GM21360 (cell line): ENCODE measurements around the gene DOCK1.

Experiments used
- ATAC-seq: cut with Tn5 transposase; IDR thresholded peaks from one replicate; pipeline ENCODE4 v1.9.1; 2021; ENCODE audit warnings: mild to moderate bottlenecking, moderate library complexity; ENCODE audit not compliant: unreplicated experiment

The DOCK1 gene

DNA sequence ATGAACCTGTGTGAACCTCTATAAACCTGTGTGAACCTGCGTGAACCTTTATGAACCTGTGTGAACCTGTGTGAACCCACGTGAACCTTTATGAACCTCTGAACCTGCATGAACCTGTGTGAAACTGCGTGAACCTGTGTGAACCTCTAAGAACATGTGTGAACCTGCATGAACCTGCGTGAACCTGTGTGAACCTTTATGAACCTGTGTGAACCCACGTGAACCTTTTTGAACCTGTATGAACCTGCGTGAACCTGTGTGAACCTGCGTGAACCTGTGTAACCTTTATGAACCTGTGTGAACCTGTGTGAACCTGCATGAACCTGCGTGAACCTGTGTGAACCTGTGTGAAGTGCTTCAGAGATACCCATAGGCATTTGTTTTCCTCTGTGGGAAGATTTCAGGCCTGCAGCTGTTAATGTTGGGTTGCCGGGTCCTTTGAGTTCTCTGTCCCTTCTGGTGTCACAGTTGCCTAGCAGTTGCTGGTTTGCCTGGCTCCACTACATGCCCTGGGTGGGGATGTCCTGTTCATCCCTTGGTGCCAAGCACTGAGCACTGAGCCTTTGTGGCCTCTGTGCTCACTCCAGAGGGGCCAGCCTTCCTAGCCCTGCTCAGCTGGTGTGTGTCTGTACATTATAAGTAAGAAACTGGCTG, 97.9 kb downstream of the DOCK1 start:
- ATAC-seq: no peak

DNA sequence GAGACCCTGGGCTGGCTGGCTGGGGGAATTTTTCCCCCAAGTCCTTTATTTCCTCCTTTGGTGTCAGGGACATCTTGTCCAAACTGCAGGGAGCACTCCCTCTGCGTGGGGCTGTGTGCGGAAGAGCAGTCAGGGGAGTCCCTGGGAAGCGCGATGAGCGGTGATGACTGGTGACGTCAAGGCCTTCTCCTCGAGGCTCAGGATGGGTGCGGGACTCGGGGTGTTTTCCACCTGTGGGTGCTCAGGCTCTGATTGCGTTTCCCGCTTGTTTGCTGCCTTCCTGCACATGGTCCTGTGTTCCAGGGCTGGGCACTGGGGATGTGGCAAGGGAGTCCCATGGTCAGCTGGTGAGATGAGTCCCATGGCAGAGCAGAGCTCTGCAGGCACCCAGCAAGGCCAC, 101.2 kb downstream of the DOCK1 start:
- no peak for ATAC-seq

DNA sequence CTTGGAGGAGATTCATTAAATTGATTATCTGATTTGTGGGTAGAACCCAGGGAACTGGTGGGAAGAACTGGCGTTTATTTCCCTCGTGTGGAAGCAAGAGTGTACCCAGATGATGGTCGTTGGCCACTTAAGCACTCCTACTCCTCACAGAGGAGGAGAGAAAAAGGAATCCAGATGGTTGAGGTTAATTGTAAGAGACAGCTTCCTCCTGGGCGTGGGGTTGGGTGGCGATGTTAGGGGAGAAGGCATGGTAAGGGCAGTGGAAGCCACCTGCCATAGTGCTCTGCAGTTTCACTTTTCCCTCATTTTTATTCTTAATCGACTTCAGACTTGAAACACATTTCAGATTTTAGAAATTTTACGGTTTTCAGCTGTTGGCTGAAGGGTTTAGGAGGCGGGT, 104.1 kb downstream of the DOCK1 start:
- no peak for ATAC-seq

DNA sequence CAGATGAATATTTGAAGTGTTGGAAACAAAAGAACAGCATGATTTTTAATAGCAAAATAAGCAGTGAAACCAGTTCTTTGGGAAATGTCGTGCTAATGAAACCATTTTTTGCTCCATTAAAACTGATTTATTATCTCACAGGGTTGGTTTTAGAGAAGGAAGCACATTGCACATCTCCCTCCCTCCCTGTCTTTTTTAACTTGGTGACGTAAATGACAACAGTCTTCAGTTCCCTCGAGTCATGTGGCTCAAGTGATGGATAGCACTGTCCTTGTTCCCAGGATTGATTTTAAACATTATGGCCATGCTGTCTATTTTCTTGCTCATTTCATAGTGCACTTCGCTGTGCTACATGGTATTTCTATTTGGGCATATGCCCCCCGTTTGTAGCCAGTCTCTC, 105.9 kb downstream of the DOCK1 start:
- ATAC-seq: no peak

DNA sequence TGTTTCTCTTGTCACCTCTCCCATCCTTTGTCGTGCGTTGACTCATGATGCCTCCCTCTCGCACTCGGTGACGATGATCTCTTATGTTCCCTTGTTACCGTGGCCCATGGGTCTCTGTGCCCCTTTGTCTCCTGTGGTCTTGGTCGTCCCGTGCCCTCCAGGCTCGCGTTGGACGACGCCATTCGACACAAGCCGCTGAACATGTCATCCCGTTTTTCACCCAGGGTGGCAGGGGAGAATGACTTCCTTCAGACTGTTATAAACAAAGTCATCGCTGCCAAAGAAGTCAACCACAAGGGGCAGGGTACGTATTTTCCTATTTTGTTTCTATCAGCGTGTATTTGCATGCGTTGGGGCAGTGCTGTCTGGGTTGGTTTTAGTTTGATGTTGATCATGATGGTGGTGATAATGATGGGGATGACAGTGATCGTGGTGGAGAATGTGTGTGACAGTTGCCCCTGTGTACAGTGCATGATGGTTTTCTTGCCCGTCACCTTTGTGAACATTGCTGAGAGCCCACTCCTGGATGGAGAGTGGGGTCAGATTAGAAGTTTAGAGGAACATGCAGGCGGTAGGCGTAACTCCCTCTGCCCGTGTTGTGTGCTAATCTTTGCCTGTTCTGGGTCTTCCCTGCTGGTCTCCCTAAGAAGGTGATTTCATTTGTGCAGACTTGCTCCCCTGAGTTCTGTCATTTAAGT, 107.0 kb downstream of the DOCK1 start:
- no peak for ATAC-seq

DNA sequence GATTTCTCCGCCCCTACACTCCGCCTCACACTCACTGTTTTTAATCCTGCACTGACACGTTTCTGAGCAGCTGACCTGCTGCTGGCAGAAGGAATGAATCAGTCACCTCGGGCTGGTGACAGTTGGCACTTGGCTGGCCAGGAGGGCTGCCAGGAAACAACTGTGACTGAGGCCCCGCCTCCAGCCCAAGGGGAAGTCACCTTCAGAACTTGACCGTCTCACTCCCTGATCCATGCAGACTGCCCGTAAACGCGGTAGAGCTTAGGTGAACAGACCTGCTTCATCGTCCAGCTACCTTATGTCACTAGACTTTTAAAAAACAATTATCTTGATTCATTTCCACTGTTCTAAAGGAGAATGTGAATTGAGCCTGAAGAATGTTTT, 107.5 kb downstream of the DOCK1 start:
- ATAC-seq: no peak

DNA sequence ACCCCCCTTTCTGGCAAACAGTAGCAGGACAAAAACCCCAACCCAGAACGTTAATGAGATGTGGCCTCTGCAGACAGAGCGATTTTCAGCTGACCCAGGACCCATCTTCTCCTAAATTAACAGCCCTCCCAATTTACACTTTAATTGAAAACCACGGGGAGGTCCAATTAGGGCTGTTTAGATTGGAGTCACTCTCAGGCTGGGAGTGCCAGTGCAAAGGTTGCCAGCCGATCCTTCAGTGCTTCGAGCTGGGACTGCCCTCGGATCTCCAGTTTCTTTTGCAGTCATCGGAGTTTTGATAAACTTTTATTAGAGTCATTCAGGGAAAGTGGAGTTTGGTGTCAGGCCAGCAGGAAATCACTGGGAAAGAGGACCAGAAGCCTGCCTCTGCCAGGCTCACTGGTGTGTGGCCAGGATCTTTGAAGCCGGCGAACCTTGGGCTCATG, 108.0 kb downstream of the DOCK1 start:
- ATAC-seq: no peak

DNA sequence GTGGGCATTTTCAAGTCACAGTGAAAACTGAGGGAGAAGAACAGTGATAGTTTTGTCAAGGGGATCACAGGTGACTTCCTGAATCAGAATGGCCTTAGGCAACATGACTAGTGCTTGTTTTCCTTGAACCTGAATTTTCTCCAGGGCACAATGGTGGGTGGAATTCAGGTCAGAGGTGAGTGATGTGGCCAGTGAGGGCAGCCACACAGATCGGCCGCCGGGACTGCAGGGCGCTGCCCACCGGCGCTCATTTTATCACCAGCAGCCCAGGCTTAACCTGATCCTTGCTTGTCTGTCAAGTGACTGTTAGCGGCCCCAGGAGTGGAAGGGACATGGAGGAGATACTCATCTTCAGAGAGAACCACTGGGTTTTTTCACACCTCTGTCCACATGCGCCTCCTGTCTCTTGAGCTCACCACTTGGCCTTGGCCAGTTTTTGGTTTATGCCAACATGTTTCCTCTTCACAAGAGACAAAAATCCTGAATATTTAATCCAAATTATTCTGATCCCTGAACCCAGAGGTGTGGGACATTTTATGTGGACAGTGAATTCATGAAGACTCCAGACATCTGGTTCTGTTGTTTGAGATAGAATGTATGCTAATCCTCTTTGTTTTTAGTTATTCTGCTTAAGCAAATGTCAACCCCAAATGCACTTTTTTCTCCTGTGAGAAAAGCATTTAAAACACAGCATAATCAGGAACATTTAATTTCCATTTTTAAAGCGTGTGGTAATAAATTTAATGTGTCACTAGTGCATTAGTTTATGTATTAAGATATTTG, 108.7 kb downstream of the DOCK1 start:
- no peak for ATAC-seq

DNA sequence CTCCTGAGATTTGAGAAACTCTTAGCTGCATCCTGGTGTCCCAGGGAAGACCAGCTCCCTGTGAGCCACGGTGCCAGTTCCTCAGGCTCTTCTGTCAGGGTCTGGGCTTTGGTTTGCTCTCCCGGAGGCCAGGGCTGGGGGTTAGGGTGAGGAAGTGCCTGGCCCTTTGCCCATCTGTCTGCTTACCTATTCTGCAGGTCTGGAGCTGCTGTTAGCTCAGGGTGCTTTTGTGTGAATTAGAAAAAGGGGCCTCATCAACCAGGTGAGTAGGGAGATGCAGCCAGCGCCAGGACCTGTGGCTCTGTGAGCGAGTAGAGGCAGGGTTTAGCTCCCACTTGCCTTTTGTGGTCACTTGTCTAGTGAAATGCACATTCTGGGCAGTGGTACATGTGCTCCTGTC, 109.4 kb downstream of the DOCK1 start:
- no peak for ATAC-seq

DNA sequence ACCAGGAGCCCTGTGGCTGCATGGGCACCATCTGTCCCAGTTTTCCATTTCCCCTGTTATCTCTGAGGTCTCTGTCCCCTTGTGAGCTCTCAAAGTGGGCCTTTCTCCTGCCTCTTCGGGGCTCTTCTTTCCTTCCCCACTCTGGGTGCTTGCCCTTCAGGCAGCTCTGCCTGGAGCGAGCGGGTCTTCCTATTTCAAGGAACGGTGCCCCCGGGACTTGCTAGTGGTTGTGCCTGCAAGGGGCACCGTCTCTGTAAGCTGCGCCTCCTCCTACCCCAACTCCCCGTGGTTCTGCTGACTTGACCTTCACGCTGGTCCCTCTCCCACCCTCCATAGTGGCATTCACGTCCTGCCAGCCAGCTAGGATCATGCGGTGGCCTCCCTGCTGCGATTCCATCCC, 110.1 kb downstream of the DOCK1 start:
- ATAC-seq: no peak

DNA sequence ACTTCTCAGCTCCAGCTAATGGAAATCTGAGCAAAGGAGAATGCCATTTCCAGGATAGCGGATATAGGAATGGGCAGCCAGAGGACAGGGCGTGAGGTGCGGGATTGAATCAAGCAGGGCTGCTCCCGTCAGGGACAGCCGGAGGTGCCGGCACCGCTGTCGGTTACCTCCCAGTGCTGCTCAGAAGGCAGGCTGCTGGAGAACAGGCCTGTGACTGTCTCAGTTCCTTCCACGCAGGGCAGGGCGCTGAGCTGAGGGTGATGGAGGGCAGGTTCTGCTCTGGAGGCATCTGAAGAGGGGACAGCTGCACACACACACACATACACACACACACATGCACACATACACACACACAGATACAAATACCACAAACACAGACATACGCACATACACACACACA, 111.1 kb downstream of the DOCK1 start:
- no peak for ATAC-seq

DNA sequence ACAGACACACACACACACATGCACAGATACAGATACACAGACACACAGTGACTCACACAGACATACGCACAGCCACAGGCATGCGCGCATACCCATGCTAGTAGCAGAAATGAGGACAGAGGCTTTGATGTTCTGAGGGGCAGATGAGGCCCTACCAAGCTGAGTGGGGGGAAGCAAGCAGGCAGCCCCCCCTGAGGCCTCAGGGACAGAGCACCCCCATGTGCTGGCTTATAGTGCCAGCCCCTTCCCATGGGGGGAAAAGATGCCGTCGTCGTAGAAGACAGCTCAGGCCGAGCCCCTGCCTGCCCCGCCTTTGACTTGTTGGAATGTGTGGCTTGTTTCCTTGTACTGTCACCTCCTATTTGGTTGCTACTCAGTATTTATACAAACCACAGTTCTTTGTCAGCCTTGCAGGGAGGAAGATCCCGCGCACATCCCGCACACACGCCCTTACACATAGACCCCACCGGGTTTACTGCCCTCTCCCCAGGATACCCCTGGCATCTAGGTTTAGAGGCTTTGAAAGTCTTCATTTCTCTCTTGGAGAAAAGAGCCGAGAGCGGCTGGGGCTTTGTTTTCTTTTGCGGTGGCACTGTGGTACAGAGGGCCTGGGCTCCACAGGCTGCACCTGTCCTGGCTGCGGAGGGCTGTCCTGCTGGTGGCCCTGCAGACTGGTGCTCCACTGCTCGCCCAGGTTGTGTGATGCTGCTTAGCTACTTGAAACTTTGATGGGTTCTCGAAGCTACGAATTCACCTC, 112.5 kb downstream of the DOCK1 start:
- no peak for ATAC-seq

DNA sequence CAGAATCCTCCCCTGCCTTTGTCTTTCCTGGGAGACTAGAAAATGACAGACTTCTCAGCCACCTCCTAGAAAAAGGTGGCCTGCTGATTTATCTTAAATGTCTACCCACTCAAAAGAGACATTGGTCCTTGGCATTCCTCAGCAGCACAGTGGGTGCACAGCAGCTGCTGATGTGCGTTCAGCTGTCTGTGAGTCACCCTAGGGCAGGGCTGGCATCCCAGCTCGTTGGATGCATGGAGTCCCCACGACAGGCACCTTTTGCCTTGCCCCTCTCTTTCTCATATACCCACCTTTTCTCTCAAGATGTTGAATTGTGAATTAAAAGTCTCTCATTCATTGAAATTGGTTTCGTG, 113.0 kb downstream of the DOCK1 start:
- ATAC-seq: no peak

DNA sequence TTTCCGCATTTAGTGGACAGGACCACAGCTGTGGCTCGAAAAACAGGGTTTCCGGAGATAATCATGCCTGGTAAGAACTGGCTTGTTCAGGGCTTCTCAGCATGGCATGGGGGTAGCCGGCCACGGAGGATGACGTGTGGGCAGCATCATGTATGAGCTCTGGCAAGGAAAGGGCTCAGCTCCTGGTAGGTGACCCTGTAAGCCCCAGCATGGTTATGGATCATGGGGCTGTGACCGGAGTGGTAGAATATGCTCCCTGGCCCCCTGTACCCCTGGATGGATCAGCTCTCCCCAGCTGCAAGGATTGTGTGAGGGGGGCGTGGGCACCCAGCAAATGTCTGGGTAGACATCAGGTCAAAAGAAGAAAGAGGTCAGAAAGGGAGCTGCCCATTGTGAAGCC, 113.5 kb downstream of the DOCK1 start:
- ATAC-seq: no peak

DNA sequence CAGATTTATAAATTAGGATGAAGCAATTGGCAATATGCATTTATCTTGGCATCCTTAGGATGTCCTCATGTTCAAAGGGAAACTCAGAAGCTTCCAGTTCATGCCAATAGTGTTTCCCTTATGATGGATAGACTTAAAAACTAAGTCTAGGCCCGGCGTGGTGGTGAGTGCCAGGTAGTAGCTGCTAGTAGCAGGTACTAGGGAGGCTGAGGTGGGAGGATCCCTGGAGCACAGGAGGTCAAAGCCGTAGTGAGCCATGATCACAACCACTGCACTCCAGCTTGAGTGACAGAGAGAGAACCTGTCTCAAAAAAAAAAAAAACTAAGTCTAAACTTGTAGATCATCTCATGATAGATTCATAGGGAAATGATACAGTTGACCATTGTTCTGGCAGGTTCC, 115.0 kb downstream of the DOCK1 start:
- no peak for ATAC-seq

DNA sequence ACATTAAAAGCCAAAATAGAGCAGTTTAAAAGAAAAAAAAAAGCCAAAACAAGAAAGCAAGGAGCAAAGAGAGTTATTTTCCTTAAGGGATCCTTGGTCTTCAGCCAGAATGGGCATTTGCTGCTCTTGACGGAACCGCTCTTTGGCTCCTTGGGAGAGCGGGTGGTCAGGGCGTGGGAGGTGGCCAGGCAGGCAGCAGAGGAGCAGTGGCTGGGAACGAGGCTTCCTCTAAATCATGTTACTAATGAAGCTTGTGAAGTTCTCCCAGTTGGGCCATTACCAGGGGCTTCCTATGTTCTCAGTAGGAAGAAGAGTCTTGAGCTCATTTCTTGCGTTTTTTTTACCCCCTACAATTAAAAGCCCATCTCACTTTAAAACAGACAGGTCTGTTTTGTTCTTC, 116.6 kb downstream of the DOCK1 start:
- no peak for ATAC-seq

DNA sequence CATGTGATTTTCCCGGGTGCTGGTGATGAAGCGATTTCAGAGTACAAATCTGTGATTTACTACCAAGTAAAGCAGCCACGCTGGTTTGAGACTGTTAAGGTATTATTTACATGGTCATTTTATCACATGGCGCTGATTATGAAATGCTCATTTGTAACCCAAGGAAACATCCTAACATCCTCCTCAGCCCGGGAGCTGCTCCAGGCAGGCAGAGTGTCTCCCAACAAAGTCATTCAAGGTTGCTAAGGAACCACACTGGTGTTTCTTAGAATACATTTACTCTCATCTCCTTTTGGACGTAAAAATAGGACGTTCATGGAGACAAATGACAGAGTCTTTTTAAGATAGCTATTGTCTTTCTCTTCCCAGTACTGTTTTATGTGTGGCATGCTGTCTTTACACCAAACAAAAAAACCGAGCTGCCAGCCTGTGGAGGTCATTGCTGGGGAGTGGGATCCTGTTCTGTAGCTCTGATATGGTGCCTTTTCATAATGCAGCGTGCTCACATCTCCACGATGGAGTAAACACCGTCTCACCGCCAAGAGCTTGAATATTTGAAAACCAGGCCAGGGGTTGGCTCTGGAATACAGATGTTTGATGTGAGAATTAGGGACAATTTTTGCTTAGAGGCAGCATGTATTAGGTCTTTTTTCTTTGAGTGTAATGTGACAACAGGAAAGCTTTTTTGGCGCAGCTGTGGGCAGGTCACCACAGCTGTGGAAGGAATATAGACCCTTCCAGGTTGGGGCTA, 119.6 kb downstream of the DOCK1 start:
- ATAC-seq: no peak

DNA sequence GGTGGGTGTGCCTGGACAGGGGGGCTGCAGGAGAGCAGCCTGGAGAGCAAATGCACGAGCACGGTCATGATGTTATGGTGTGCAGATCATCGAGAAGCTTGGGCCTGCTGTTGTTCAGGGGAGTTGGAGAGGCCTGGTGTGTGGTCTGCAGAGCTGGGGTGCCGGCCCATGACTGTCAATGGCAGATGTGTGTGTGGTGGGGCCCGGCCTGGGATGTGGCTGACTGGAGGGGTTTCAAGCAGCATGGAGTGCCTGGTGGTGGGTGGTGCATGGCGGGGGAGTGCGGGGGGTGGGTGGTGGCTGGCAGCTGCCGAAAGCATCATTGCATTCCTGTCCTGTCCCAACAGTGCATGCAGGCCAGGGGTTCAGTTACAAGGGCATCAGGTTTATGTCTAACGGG, 122.6 kb downstream of the DOCK1 start:
- no peak for ATAC-seq

DNA sequence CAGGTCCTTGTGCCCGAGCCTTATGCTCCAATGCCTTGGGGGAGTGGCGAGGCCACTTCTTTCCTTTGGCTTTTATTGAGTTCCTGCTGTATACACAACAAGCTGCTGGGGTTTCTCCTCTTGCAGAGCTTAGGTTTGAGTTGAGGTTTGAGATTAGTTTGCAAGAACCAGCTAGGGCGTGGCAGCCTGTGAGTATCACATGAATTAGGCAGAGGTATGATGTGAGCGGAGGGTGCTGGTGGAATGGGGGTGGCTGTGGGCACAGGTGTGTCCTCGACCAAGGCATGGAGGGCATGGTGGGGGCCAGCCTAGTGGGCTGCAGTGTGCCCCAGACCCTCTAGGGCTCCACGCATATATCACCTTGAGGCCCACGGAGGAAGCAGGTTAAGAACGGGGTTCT, 123.3 kb downstream of the DOCK1 start:
- ATAC-seq: no peak

DNA sequence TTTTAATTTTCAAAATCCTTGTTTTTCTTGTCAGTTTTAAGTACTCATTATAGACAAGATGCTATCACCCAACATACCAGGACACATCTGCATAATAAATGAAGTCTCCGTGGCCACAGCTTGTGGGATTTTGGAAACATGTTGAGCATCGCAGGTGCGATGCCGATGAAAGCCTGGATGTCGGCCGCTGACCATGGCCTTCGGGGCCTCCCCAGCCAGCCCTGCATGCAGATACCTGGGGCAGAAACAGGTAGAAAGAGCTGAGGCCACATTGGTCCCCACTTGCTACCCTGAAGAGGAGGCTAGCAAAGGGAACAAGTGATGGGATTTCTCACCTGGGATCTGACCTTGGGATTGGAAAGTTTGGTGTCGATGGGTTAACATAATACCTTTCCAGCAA, 123.8 kb downstream of the DOCK1 start:
- ATAC-seq: no peak
